H9 (cell line): Measurements from ENCODE around the gene ITM2C. TPM values are rescaled to one million over a fixed set of nuclear protein-coding genes. Genes with fewer than 3 reads are reported as not detected.
A peak's percentile ranks its signal among the peaks of the same experiment; 100 is the strongest.

Experiments
- DNase-seq: peaks from one replicate; pipeline ENCODE4 v3.0.0-alpha.2; 2017
- H2AFZ ChIP-seq: one replicate; pipeline ENCODE4 v1.6.1; 2013; ENCODE audit warnings: mild to moderate bottlenecking, low read length, control low read depth, moderate library complexity
- H2AK5ac ChIP-seq: 2 replicates; pipeline ENCODE4 v1.6.1; 2013; ENCODE audit warnings: low read length, control low read depth, mixed read lengths; ENCODE audit not compliant: insufficient read length
- H2BK120ac ChIP-seq: one replicate; pipeline ENCODE4 v1.6.1; 2013; ENCODE audit warnings: low read depth, mild to moderate bottlenecking, low read length, control low read depth, inconsistent platforms; ENCODE audit not compliant: poor library complexity, severe bottlenecking
- H2BK12ac ChIP-seq: 2 replicates; pipeline ENCODE4 v1.6.1; 2013; ENCODE audit warnings: low read length, control low read depth, mixed read lengths, low read depth; ENCODE audit not compliant: insufficient read length
- H2BK15ac ChIP-seq: 2 replicates; pipeline ENCODE4 v1.6.1; 2013; ENCODE audit warnings: low read depth, low read length, control low read depth
- H2BK20ac ChIP-seq: one replicate; pipeline ENCODE4 v1.6.1; 2013; ENCODE audit warnings: low read depth, mild to moderate bottlenecking, low read length, control low read depth, inconsistent platforms; ENCODE audit not compliant: poor library complexity, severe bottlenecking
- H2BK5ac ChIP-seq: 2 replicates; pipeline ENCODE4 v1.6.1; 2013; ENCODE audit warnings: low read length, control low read depth, mixed read lengths; ENCODE audit not compliant: insufficient read length
- H3K14ac ChIP-seq: 2 replicates; pipeline ENCODE4 v1.6.1; 2013; ENCODE audit warnings: low read length, control low read depth; ENCODE audit not compliant: insufficient read depth
- H3K18ac ChIP-seq: 2 replicates; pipeline ENCODE4 v1.6.1; 2013; ENCODE audit warnings: low read depth, mild to moderate bottlenecking, mixed read lengths, low read length, control low read depth; ENCODE audit not compliant: insufficient read length
- H3K23ac ChIP-seq: 2 replicates; pipeline ENCODE4 v1.6.1; 2013; ENCODE audit warnings: low read length, control low read depth, mixed read lengths, low read depth; ENCODE audit not compliant: insufficient read length
- H3K23me2 ChIP-seq: 2 replicates; pipeline ENCODE4 v1.6.1; 2013; ENCODE audit warnings: low read depth, mild to moderate bottlenecking, mixed read lengths, low read length, control low read depth; ENCODE audit not compliant: insufficient read length, poor library complexity, severe bottlenecking
- H3K27ac ChIP-seq: 2 replicates; pipeline ENCODE4 v1.5.1; 2013; ENCODE audit warnings: low read length, control low read depth, mixed read lengths, low read depth; ENCODE audit not compliant: insufficient read length
- H3K27me3 ChIP-seq: 2 replicates; pipeline ENCODE4 v1.6.1; 2013; ENCODE audit warnings: low read length, control low read depth, inconsistent platforms; ENCODE audit not compliant: insufficient read depth
- H3K4ac ChIP-seq: 2 replicates; pipeline ENCODE4 v1.6.1; 2013; ENCODE audit warnings: low read depth, mild to moderate bottlenecking, control low read depth, inconsistent platforms, low read length, moderate library complexity
- H3K4me1 ChIP-seq: 2 replicates; pipeline ENCODE4 v1.6.1; 2013; ENCODE audit warnings: low read length, control low read depth, inconsistent platforms; ENCODE audit not compliant: insufficient read depth
- H3K4me2 ChIP-seq: 2 replicates; pipeline ENCODE4 v1.6.1; 2013; ENCODE audit warnings: low read length, control low read depth, mixed read lengths; ENCODE audit not compliant: insufficient read length, insufficient read depth
- H3K56ac ChIP-seq: 2 replicates; pipeline ENCODE4 v1.6.1; 2013; ENCODE audit warnings: low read depth, mild to moderate bottlenecking, mixed read lengths, low read length, control low read depth; ENCODE audit not compliant: insufficient read length
- H3K79me1 ChIP-seq: 2 replicates; pipeline ENCODE4 v1.6.1; 2013; ENCODE audit warnings: low read depth, mild to moderate bottlenecking, moderate library complexity, low read length, control low read depth, inconsistent platforms; ENCODE audit not compliant: insufficient read depth, poor library complexity, severe bottlenecking
- H3K79me2 ChIP-seq: 2 replicates; pipeline ENCODE4 v1.6.1; 2013; ENCODE audit warnings: low read length, control low read depth, inconsistent platforms; ENCODE audit not compliant: insufficient read depth
- H3K9ac ChIP-seq: 2 replicates; pipeline ENCODE4 v1.6.1; 2013; ENCODE audit warnings: low read length, control low read depth, mixed read lengths; ENCODE audit not compliant: insufficient read length; ENCODE audit errors: extremely low read depth
- H3K9me3 ChIP-seq: one replicate; pipeline ENCODE4 v1.6.1; 2013; ENCODE audit warnings: low read depth, low read length, inconsistent platforms; ENCODE audit not compliant: control insufficient read depth
- H3T11ph ChIP-seq: one replicate; pipeline ENCODE4 v1.6.1; 2013; ENCODE audit warnings: mild to moderate bottlenecking, low read length, control low read depth, inconsistent platforms
- H4K20me1 ChIP-seq: one replicate; pipeline ENCODE4 v1.6.1; 2013; ENCODE audit not compliant: control insufficient read depth, insufficient read length, insufficient read depth
- H4K5ac ChIP-seq: 2 replicates; pipeline ENCODE4 v1.6.1; 2013; ENCODE audit warnings: low read depth, mild to moderate bottlenecking, mixed read lengths, low read length, control low read depth; ENCODE audit not compliant: insufficient read length
- H4K8ac ChIP-seq: replicated peaks from 2 replicates; pipeline ENCODE4 v1.6.1; 2013; ENCODE audit warnings: low read length, control low read depth, mixed read lengths, low read depth; ENCODE audit not compliant: insufficient read length
- H4K91ac ChIP-seq: 2 replicates; pipeline ENCODE4 v1.6.1; 2013; ENCODE audit warnings: low read depth, mild to moderate bottlenecking, moderate library complexity, mixed read lengths, low read length, control low read depth; ENCODE audit not compliant: insufficient read length
- H3K27ac Mint-ChIP-seq, 3 experiments: 2 replicates in 2 of 3; 3 replicates in 1 of 3; pipeline ENCODE4 v1.8.0; 2020 to 2021; ENCODE audit warnings: mixed read lengths in 3 of 3, mild to moderate bottlenecking in 1 of 3, moderate library complexity in 1 of 3
- H3K27me3 Mint-ChIP-seq: 2 replicates; pipeline ENCODE4 v1.8.0; 2021; ENCODE audit warnings: low read depth, mild to moderate bottlenecking, moderate library complexity, mixed read lengths
- H3K36me3 Mint-ChIP-seq, 3 experiments: 2 replicates in 2 of 3; 3 replicates in 1 of 3; pipeline ENCODE4 v1.8.0; 2020 to 2021; ENCODE audit warnings: low read depth in 3 of 3, mixed read lengths in 3 of 3; ENCODE audit not compliant: insufficient read depth in 1 of 3
- H3K4me1 Mint-ChIP-seq, 2 experiments: 2 replicates each; pipeline ENCODE4 v1.8.0; 2020; ENCODE audit warnings: mixed read lengths in 2 of 2
- H3K4me3 Mint-ChIP-seq, 2 experiments: 2 replicates in 1 of 2; 3 replicates in 1 of 2; pipeline ENCODE4 v1.8.0; 2020 to 2021; ENCODE audit warnings: mild to moderate bottlenecking in 2 of 2, mixed read lengths in 2 of 2, moderate library complexity in 1 of 2
- H3K9me3 Mint-ChIP-seq, 2 experiments: 2 replicates in 1 of 2; 3 replicates in 1 of 2; pipeline ENCODE4 v1.8.0; 2020; ENCODE audit warnings: mild to moderate bottlenecking in 2 of 2, mixed read lengths in 2 of 2, moderate library complexity in 1 of 2
- WGBS: extraction: QIAGEN DNeasy Blood & Tissue Kit; methylation state at CpG from one replicate; pipeline ENCODE4 v1.1.7; 2013; ENCODE audit warnings: missing lambda C conversion rate, low lambda C conversion rate, mixed read lengths; ENCODE audit not compliant: insufficient read length; ENCODE audit errors: extremely low coverage; 5-methylcytosine and 5-hydroxymethylcytosine counted together
- total RNA-seq: library from RNA; stranded (reverse); gene quantifications from 2 replicates; pipeline ENCODE4 v1.2.1, GENCODE V29; 2021
- TF ChIP-seq, protein P1 (sequence below): fragments of 200-600 bp; sonication (generic); conservative IDR thresholded peaks from 3 replicates; pipeline ENCODE4 v1.8.0; 2021; ENCODE audit warnings: antibody characterized with exemption, mild to moderate bottlenecking

The ITM2C gene
- total RNA-seq, 1 experiment from 2014 or later = 297 TPM

DNA sequence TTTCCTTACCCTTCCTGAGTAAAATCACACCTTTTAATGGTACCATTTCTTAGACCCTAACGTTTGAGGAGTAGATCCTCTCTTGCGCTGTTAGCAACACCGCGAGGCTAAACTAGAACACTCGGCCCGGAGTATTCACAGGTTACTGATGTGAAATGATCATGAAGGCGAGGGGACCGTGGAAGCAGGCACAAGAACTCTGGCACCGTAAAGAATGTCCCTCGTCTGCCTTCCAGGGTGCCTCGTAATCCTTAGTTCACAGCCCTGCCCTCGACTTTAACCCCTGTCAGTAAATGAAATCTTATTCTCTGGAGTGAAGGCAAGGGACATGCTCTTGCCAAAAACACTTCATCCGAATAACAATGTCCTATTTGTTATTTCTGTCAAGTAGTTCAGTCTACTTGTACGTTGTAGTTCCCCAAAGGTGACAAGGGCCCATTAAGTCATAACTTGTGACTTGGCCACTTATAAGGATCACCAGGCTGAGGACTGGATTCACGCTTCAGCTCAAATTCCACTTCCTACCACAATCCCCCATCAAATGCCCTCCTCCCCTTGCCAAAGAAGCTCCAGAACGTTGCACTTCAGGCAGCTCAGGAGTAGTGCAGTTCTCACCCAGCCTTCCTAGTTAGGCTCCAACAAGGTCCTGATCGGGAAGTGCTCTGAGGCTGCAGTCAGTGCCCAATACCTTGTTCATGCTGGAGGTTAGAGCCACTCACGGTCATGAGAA is 43.3 kb upstream of the ITM2C start:
- H3K18ac ChIP-seq = no peak overlapping the region
- Mint-ChIP-seq H3K4me3 (no peak overlapping the region; a peak in 1 of 5 replicates), H3K4me1 (peaks cover 9 to 11% of the 10 kb centered on the region in 2 experiments), H3K27ac (peak overlapping the region in 2 of 3 experiments; percentile 42 to 57; a peak in 3 of 7 replicates), H3K27me3 (no peaks in the 10 kb centered on the region), H3K36me3 (peaks cover 6 to 21% (median 17%) of the 10 kb centered on the region in 3 experiments; a peak in 6 of 7 replicates), H3K9me3 (no peaks in the 10 kb centered on the region; a peak in 1 of 5 replicates)
- H3K4me2 ChIP-seq = no peak overlapping the region
- H4K20me1 ChIP-seq = no peaks in the 10 kb centered on the region
- no peak overlapping the region for H3T11ph ChIP-seq
- no peak overlapping the region for H4K5ac ChIP-seq
- DNase-seq = no peak
- H3K56ac ChIP-seq = no peak overlapping the region
- no peaks in the 10 kb centered on the region for H3K9me3 ChIP-seq
- no peaks in the 10 kb centered on the region for H3K4me1 ChIP-seq
- no peak overlapping the region for H2AFZ ChIP-seq
- H3K23me2 ChIP-seq = no peaks in the 10 kb centered on the region
- H3K23ac ChIP-seq = no peak overlapping the region
- no peak overlapping the region for H2BK15ac ChIP-seq
- no peak overlapping the region for H2BK5ac ChIP-seq
- H4K91ac ChIP-seq = no peak overlapping the region
- H3K9ac ChIP-seq = no peak overlapping the region
- H2BK12ac ChIP-seq = no peak overlapping the region
- TF ChIP-seq, protein P1, sequence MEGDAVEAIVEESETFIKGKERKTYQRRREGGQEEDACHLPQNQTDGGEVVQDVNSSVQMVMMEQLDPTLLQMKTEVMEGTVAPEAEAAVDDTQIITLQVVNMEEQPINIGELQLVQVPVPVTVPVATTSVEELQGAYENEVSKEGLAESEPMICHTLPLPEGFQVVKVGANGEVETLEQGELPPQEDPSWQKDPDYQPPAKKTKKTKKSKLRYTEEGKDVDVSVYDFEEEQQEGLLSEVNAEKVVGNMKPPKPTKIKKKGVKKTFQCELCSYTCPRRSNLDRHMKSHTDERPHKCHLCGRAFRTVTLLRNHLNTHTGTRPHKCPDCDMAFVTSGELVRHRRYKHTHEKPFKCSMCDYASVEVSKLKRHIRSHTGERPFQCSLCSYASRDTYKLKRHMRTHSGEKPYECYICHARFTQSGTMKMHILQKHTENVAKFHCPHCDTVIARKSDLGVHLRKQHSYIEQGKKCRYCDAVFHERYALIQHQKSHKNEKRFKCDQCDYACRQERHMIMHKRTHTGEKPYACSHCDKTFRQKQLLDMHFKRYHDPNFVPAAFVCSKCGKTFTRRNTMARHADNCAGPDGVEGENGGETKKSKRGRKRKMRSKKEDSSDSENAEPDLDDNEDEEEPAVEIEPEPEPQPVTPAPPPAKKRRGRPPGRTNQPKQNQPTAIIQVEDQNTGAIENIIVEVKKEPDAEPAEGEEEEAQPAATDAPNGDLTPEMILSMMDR = no peak
- no peaks in the 10 kb centered on the region for H3K79me2 ChIP-seq
- H3K14ac ChIP-seq = no peak overlapping the region
- H2BK20ac ChIP-seq = no peak overlapping the region
- no CpG with 5 or more reads among the region's 18 CpGs for WGBS
- no peak overlapping the region for H3K27ac ChIP-seq
- no peak overlapping the region for H3K4ac ChIP-seq
- no peaks in the 10 kb centered on the region for H3K27me3 ChIP-seq
- H4K8ac ChIP-seq = no peak overlapping the region
- H3K79me1 ChIP-seq = no peaks in the 10 kb centered on the region
- H2BK120ac ChIP-seq = no peak overlapping the region
- H2AK5ac ChIP-seq = no peak overlapping the region
